Smooth muscle cell (in vitro differentiated cells): ENCODE results near the gene CREBZF. TPM values are rescaled to one million over a fixed set of nuclear protein-coding genes. Genes with fewer than 3 reads are reported as not detected.
A peak's percentile ranks its signal among the peaks of the same experiment; 100 is the strongest.

ENCODE experiments used
- DNase-seq: peaks from one replicate; lab custom pipeline; 2025; ENCODE audit not compliant: unreplicated experiment; lab: John Stamatoyannopoulos, UW
- H2AFZ ChIP-seq: fragments of 200-600 bp; sonication (generic); 2 replicates; pipeline ENCODE4 v1.6.0; 2016; ENCODE audit warnings: antibody characterized with exemption, low read depth, mild to moderate bottlenecking
- H3F3A ChIP-seq: fragments of 200-600 bp; sonication (generic); 2 replicates; pipeline ENCODE4 v1.6.0; 2017; ENCODE audit warnings: antibody characterized with exemption, low read depth
- H3K27ac ChIP-seq: fragments of 200-600 bp; sonication (generic); 2 replicates; pipeline ENCODE4 v1.5.1; 2016; ENCODE audit warnings: low read depth, mild to moderate bottlenecking
- H3K27me3 ChIP-seq: fragments of 200-600 bp; sonication (generic); 2 replicates; pipeline ENCODE4 v1.6.1; 2016; ENCODE audit warnings: low read depth, mild to moderate bottlenecking
- H3K36me3 ChIP-seq: fragments of 200-600 bp; sonication (generic); 2 replicates; pipeline ENCODE4 v1.5.1; 2016; ENCODE audit warnings: low read depth
- H3K4me1 ChIP-seq: fragments of 200-600 bp; sonication (generic); 2 replicates; pipeline ENCODE4 v1.5.1; 2016; ENCODE audit warnings: low read depth
- H3K4me2 ChIP-seq: fragments of 200-600 bp; sonication (generic); 2 replicates; pipeline ENCODE4 v1.6.0; 2016; ENCODE audit warnings: mild to moderate bottlenecking
- H3K4me3 ChIP-seq: fragments of 200-600 bp; sonication (generic); 2 replicates; pipeline ENCODE4 v1.5.1; 2016; ENCODE audit warnings: mild to moderate bottlenecking
- H3K79me2 ChIP-seq: fragments of 200-600 bp; sonication (generic); 2 replicates; pipeline ENCODE4 v1.6.0; 2016; ENCODE audit warnings: low read depth, mild to moderate bottlenecking
- H3K9ac ChIP-seq: fragments of 200-600 bp; sonication (generic); 2 replicates; pipeline ENCODE4 v1.6.0; 2016; ENCODE audit warnings: low read depth
- H3K9me3 ChIP-seq: fragments of 200-600 bp; sonication (generic); replicated peaks from 2 replicates; pipeline ENCODE4 v1.5.1; 2016; ENCODE audit warnings: low read depth
- H4K20me1 ChIP-seq: fragments of 200-600 bp; sonication (generic); 2 replicates; pipeline ENCODE4 v1.6.0; 2016; ENCODE audit warnings: low read depth
- CTCF ChIP-seq: fragments of 200-600 bp; sonication (generic); IDR thresholded peaks from 2 replicates; pipeline ENCODE4 v1.5.1; 2017; ENCODE audit warnings: borderline replicate concordance, mild to moderate bottlenecking, antibody characterized with exemption; ENCODE audit not compliant: insufficient read depth, poor library complexity, severe bottlenecking
- WGBS: methylation state at CpG from one replicate; pipeline ENCODE4 v1.1.7; 2016; ENCODE audit warnings: low lambda C conversion rate; 5-methylcytosine and 5-hydroxymethylcytosine counted together
- polyA plus RNA-seq: library from polyadenylated mRNA; unstranded; fragments of >200 nt; fragmentation: Nextera tagmentation; extraction: Ambion mirVana; gene quantifications from 2 replicates; pipeline ENCODE4 v1.2.1, GENCODE V29; 2016
- total RNA-seq: library from RNA; depleted of rRNA; stranded (reverse); fragments of >200 nt; gene quantifications from 2 replicates; pipeline ENCODE4 v1.2.3, GENCODE V29; 2014

The CREBZF gene
- total and polyA plus RNA-seq, 2 experiments from 2014 or later: 25.1 to 33.9 TPM

GRCh38 chr11:85627998-85628770, 36.7 kb downstream of the CREBZF start, which contains the start of gene TMEM126B:
Gene TMEM126B (plus strand): TSS chr11:85628593. CDS start chr11:85628608, 15 bp downstream.
- Histone ChIP-seq H2AFZ (peak within 1 kb of the TSS; percentile 93), H3K4me2 (peak within 1 kb of the TSS; percentile 98), H3K79me2 (peaks cover 37% of the 10 kb centered on the region), H3K36me3 (no peaks in the 10 kb centered on the region), H4K20me1 (no peaks in the 10 kb centered on the region), H3K27me3 (no peaks in the 10 kb centered on the region), H3K4me1 (peaks cover 22% of the 10 kb centered on the region), H3K9ac (peak within 1 kb of the TSS; percentile 69), H3K9me3 (no peaks in the 10 kb centered on the region), H3K4me3 (peak within 1 kb of the TSS; percentile 63), H3F3A (no peaks in the 10 kb centered on the region), H3K27ac (peak within 1 kb of the TSS; percentile 71)
- under 1% methylated on average over 38 of the region's 41 CpGs for WGBS
- DNase-seq: peak; percentile 83
- TF ChIP-seq CTCF: no peak

DNA sequence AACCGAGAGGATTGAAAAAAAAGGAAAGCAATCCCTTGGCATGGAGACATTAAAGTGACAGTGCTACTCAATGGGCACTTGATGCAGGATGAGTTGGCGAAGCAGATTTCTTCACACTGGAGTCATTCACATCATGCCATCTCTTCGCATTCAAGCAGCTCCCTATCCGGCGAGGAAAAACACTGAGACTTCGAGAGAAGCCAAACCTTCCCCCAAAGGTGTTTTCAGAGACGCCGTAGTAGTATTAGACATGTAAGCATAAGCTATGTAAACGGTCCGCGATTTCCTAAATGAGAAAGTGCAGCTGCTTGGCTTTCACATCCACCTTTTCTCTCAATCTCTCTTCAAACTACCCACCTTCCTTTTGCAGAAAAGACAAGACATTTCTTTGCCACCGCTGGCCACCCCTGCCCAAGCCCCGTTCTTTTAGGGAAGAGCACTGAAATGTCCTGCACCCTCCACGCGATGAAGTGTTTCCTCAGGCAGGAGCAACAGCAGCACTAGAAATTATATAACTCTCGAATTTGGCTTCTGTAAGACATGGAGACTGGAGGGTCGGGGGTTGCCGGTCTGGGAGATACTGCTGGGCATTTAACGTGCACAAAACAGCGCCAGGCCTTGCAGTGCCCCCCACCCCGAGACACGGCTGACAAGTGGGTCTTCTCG, 37.5 kb downstream of the CREBZF start, which contains the start of gene DLG2:
Gene DLG2 (minus strand): TSS at position 13 of the 666 bp plus-strand sequence.
- peaks cover 22% of the 10 kb centered on the region for H3K4me1 ChIP-seq
- H3K27me3 ChIP-seq: no peaks in the 10 kb centered on the region
- H3K4me3 ChIP-seq: peak within 1 kb of the TSS; percentile 63
- peak within 1 kb of the TSS; percentile 93 for H2AFZ ChIP-seq
- H3K36me3 ChIP-seq: no peaks in the 10 kb centered on the region
- H3K4me2 ChIP-seq: peak within 1 kb of the TSS; percentile 98
- H3K27ac ChIP-seq: peak within 1 kb of the TSS; percentile 71
- WGBS: 3% methylated on average over 23 of the region's 23 CpGs
- no peaks in the 10 kb centered on the region for H4K20me1 ChIP-seq
- no peaks in the 10 kb centered on the region for H3F3A ChIP-seq
- no peak for DNase-seq
- peak within 1 kb of the TSS; percentile 69 for H3K9ac ChIP-seq
- no peaks in the 10 kb centered on the region for H3K9me3 ChIP-seq
- peaks cover 36% of the 10 kb centered on the region for H3K79me2 ChIP-seq
- no peak for TF ChIP-seq CTCF

DNA sequence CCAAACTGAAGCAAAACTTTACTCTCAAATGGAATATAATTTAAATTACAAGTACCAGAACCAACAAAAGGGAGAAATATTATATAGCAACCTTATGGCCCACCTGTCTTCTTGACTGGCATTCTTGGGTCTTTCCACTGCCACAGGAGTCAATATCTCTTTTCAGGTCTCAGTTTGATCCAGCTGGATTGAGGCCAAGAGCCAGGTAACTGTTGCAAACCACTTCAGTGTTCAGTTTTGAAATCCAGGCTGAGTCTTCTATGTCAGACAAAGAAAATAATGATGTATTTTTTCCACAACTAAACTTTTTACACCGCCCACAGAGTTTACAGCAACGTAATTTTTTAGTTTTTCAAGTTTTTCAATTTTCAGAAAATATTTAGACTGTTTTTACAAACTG, 38.4 kb downstream of the CREBZF start:
- no peaks in the 10 kb centered on the region for H4K20me1 ChIP-seq
- H3K4me2 ChIP-seq: peak overlapping the region; percentile 98
- no peak for DNase-seq
- peak overlapping the region; percentile 93 for H2AFZ ChIP-seq
- no peaks in the 10 kb centered on the region for H3F3A ChIP-seq
- H3K79me2 ChIP-seq: peaks cover 26% of the 10 kb centered on the region
- no peak overlapping the region for H3K9ac ChIP-seq
- H3K9me3 ChIP-seq: no peaks in the 10 kb centered on the region
- no peak overlapping the region for H3K27ac ChIP-seq
- H3K36me3 ChIP-seq: no peaks in the 10 kb centered on the region
- 77% methylated on average over 2 of the region's 2 CpGs for WGBS
- H3K4me1 ChIP-seq: peaks cover 22% of the 10 kb centered on the region
- TF ChIP-seq CTCF: no peak
- no peaks in the 10 kb centered on the region for H3K27me3 ChIP-seq
- peak overlapping the region; percentile 63 for H3K4me3 ChIP-seq
